ENCODE measurements around the gene QPCT.

GRCh38 chr2:37350034-37350433, 5.6 kb downstream of the QPCT start:
- no peak for TF ChIP-seq CTCF (IDR thresholded peaks at IDR 0.05; ENCODE audit: low read depth, low read length, poor library complexity, severe bottlenecking)
- TF ChIP-seq EZH2phosphoT487 (IDR thresholded peaks at IDR 0.05; ENCODE audit: borderline replicate concordance, low read length), result no peak
